AG09309 (cell line): ENCODE data around the gene PCCA.
A peak's percentile ranks its signal among the peaks of the same experiment; 100 is the strongest.

Experiments
- DNase-seq: peaks from one replicate; pipeline ENCODE4 v3.0.0-alpha.2; 2010; ENCODE audit warnings: low read depth
- H3K4me3 ChIP-seq: 2 replicates; pipeline ENCODE4 v1.5.1; 2011; ENCODE audit warnings: mild to moderate bottlenecking, low read depth, low read length, moderate library complexity; ENCODE audit not compliant: control insufficient read depth
- TF ChIP-seq, protein P1 (sequence below): IDR thresholded peaks from 2 replicates; pipeline ENCODE4 v1.5.1; 2011; ENCODE audit warnings: mild to moderate bottlenecking, low read depth, low read length, inconsistent platforms; ENCODE audit not compliant: insufficient read depth, control insufficient read depth; ENCODE audit errors: missing control alignments

The PCCA gene

DNA sequence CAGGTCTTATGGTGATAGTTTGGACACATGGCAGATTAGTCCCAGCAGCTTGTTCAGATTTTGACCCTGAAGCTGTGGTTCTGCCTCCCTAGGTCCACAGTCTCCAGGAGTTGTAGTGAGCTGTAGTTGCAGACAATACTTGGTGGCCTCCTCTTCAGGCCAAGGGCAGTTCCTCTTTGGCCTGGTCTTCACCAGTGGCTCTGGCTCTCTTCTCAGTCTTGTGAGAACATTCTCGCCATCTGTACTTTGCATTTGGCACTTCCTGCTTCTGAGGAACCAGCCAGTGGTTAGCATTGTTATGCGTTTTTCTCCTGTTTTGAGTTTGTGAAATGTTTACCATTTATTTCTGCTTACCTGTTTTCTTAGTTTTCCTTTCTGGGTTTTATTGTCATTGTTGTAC, 40.7 kb downstream of the PCCA start:
- TF ChIP-seq, protein P1, sequence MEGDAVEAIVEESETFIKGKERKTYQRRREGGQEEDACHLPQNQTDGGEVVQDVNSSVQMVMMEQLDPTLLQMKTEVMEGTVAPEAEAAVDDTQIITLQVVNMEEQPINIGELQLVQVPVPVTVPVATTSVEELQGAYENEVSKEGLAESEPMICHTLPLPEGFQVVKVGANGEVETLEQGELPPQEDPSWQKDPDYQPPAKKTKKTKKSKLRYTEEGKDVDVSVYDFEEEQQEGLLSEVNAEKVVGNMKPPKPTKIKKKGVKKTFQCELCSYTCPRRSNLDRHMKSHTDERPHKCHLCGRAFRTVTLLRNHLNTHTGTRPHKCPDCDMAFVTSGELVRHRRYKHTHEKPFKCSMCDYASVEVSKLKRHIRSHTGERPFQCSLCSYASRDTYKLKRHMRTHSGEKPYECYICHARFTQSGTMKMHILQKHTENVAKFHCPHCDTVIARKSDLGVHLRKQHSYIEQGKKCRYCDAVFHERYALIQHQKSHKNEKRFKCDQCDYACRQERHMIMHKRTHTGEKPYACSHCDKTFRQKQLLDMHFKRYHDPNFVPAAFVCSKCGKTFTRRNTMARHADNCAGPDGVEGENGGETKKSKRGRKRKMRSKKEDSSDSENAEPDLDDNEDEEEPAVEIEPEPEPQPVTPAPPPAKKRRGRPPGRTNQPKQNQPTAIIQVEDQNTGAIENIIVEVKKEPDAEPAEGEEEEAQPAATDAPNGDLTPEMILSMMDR, result no peak
- DNase-seq, result no peak
- H3K4me3 ChIP-seq, result no peak overlapping the region

DNA sequence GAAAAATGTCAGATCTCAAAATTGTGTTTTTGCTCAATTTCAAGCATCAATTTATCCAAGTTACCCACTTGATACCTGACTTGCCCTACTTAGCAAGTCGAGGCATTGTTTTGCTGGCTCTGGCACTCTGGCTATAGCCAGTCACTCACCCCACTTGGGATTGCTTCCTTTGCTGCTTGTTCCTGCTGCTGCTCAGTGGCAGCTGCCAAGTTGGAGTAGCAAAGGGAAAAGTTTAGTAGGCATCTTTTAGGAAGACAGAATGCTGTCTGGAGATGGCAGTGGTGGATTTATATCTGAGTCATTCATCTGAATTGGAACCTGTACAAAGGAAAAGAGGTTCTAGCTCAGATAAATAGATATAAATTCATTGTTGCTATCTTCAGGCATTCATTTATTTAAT, 41.2 kb downstream of the PCCA start:
- no peak for DNase-seq
- no peak overlapping the region for H3K4me3 ChIP-seq
- TF ChIP-seq, protein P1, result no peak

DNA sequence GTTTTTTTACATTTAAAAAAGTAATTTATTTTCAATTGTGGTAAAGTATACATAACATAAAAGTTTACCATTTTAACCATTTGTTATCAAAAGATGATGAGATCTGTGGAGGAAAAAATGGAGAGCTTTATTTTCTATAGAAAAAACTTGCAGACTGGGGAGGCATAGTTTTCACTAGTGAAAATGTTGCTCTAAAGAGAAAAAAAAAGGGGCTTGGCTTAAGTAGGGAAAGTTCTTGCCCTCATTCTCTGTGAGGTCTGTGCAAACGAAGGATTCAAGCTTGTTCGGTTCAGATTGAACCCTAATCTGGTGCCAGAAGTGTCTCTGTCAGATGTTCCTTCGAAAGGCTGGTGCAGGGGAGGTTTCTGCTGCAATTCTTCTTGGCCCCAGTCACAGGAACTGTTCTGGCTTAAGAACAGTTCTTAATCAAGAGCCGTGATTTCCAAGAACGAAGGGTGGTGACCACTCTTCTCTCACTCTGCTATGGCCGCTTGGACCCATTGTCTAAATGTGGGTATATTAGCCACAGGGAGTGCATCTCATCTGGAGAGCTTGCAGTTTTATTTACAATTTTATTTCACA, 42.1 kb downstream of the PCCA start:
- H3K4me3 ChIP-seq, result no peak overlapping the region
- no peak for DNase-seq
- TF ChIP-seq, protein P1, result no peak

DNA sequence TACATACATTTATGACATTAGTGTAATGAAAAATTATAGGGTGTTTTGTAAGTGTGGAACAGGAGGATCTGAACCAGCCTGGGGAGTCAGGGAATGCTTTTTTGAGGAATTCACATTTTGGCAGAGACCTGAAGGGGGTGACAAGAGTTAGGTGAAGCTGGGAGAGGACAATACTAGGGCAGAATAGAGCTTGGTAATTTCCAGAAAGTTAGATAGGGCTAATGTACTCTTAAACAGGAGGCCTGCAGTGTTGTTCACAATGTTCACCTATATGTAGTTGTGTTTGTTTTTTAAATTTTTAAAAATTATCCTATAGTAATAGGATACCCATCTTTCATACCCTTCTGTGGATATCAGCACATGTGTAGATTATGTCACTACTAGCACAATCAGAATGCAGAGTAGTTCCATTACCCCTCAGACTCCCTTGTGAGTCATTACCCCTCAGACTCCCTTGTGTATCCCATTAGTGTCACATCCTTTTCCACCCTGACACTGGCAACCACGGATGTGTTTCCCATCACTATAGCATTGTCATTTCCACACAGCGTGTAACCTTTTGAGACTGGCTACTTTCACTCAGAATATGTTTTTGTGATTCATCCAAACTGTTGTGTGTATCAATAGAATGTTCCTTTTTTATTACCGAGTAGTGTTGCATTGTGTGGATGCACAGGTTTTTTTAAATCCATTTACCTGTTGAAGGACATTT, 43.1 kb downstream of the PCCA start:
- TF ChIP-seq, protein P1, result no peak
- peak; percentile 27 for DNase-seq
- no peak overlapping the region for H3K4me3 ChIP-seq

DNA sequence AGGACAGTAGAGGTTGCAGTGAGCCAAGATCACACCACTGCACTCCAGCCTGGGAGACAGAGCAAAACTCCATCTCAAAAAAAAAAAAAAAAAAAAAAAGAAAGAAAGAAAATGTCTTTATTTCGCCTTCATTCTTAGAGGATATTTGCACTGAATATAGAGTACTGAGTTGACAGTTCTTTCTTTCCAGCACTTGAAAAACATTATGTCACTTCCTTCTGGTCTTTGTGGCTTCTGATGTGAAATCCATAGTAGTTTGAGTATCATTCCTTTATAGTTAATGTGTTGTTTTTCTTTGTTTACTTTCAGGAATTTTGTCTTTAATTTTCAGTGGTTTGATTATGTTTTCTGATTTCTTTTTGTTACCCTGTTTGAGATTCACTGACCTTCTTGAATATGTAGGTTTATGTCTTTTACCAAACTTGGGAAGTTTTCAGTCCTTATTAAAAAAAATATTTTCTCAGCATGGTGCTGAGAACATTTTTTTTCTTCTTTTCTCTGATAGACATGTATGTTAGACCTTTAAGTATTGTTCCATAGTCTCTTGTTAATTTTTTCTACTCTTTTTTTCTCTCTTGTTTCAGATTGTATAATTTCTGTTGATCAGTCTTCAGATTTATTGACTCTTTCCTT, 50.1 kb downstream of the PCCA start:
- no peak for DNase-seq
- H3K4me3 ChIP-seq, result no peak overlapping the region
- TF ChIP-seq, protein P1, result no peak

DNA sequence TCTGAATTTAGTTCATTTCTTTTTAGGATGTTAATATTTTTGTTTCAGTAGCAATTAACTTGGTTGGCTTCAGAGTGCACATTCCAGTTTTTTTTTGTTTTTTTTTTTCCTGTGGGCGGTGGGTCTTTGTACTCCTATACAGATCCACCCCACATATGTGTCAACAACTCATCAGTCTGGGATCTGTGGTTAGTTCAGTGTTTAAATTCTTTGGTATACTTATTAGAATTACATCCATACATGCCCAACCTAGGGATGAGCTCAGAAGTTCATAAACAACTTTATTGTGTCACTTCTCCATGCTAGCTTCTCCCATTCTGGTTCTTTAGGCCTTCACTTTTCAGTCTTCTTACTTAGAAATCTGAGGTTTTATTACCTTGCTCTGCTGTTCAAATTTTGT, 50.9 kb downstream of the PCCA start:
- H3K4me3 ChIP-seq, result no peak overlapping the region
- DNase-seq, result no peak
- TF ChIP-seq, protein P1, result no peak
